ENCODE results near the gene SAP30. TPM values are rescaled to one million over a fixed set of nuclear protein-coding genes. Genes with fewer than 3 reads are reported as not detected.

SAP30 gene
- total RNA-seq, 4 donors from 2014 or later = 22.2 to 47.9 (median 29.8) TPM

DNA sequence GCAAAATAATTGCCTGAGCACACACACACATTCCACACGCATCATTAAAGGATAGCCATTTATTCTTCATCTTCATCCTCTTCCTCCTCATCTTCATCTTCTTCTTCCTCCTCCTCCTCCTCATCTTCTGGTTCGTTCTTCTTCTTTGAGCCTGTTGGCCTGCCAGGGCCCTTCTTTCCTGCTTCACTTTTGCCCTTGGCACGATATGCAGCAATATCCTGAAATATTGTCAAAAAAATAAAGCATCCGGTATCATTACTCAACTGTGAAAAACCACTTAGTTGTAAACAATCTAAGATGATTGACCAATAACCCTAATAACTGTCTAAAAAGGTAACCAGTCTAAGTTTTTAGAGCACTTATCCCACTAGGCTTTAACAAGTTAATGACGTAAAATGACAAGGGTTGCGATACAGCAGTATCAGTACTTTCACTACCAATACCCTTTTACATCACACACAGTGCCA is 38.7 kb upstream of the SAP30 start:
- 52 to 62% methylated on average over 6 of the region's 6 CpGs for WGBS, 2 donors
- Histone ChIP-seq H3K4me3 (replicated peaks in 1 of 3) (no peak overlapping the region), H3K36me3 (peaks cover 0 to 21% of the 10 kb centered on the region in 2 donors), H3K9me3 (no peaks in the 10 kb centered on the region), H3K27me3 (no peaks in the 10 kb centered on the region), H3K4me1 (peaks cover 4 to 18% of the 10 kb centered on the region in 2 donors), H3K27ac (peak overlapping the region in 1 of 3 donors; percentile 100)
- intact Hi-C loops (cut with DNase I) = loop anchor here (2.0 kb wide), 1 partner anchor 39 kb away; the partner anchor contains the start of gene SAP30
- TF ChIP-seq, protein P1, sequence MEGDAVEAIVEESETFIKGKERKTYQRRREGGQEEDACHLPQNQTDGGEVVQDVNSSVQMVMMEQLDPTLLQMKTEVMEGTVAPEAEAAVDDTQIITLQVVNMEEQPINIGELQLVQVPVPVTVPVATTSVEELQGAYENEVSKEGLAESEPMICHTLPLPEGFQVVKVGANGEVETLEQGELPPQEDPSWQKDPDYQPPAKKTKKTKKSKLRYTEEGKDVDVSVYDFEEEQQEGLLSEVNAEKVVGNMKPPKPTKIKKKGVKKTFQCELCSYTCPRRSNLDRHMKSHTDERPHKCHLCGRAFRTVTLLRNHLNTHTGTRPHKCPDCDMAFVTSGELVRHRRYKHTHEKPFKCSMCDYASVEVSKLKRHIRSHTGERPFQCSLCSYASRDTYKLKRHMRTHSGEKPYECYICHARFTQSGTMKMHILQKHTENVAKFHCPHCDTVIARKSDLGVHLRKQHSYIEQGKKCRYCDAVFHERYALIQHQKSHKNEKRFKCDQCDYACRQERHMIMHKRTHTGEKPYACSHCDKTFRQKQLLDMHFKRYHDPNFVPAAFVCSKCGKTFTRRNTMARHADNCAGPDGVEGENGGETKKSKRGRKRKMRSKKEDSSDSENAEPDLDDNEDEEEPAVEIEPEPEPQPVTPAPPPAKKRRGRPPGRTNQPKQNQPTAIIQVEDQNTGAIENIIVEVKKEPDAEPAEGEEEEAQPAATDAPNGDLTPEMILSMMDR (IDR thresholded peaks at IDR 0.05) = no peak
- no peak for TF ChIP-seq POLR2A (IDR thresholded peaks at IDR 0.05)
- no peak for DNase-seq

DNA sequence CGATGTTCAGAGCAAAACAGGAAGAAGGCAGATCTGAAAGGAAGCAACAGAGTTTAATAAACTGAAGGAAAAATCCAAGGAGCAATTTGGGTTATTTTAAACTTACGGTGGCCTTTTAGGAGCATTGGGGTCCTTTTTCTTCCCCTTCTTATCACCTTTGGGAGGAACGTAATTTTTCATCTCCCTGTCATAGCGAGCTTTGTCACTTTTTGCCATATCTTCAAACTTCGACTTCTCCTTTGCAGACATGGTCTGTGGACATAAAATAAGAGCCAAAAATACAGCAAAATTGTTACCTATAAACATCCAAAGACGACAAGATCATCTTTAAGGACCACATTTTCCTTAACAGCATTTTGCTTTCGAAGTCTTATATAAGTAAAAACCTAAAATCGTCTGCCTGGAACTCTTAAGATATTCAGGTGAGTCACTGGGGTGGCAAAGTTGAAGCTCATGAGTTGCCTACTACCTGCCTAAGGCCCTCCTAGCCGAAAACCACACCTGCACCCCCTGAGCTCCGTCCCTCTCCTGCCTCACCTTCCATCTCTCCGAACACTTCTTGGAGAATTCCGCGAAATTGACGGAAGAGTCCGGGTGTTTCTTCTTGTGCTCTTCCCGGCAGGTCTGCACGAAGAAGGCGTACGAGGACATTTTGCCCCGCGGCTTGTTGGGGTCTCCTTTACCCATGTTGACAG is 37.6 kb upstream of the SAP30 start:
- Histone ChIP-seq H3K36me3 (peaks cover 0 to 19% of the 10 kb centered on the region in 2 donors), H3K9me3 (no peaks in the 10 kb centered on the region), H3K4me3 (replicated peaks in 1 of 3) (peak overlapping the region; percentile 65 to 92 (median 73)), H3K4me1 (peaks cover 4 to 18% of the 10 kb centered on the region in 2 donors), H3K27ac (peak overlapping the region; percentile 91 to 100 (median 96)), H3K27me3 (no peaks in the 10 kb centered on the region)
- DNase-seq = peak in 1 of 2 donors; percentile 22
- no peak for TF ChIP-seq POLR2A (IDR thresholded peaks at IDR 0.05)
- TF ChIP-seq, protein P1 (IDR thresholded peaks at IDR 0.05) = no peak
- WGBS, 2 donors = 9 to 11% methylated on average over 20 to 21 of the region's 21 CpGs
- intact Hi-C loops (cut with DNase I) = loop anchor here (2.0 kb wide), 1 partner anchor 38 kb away; the partner anchor contains the start of gene SAP30

DNA sequence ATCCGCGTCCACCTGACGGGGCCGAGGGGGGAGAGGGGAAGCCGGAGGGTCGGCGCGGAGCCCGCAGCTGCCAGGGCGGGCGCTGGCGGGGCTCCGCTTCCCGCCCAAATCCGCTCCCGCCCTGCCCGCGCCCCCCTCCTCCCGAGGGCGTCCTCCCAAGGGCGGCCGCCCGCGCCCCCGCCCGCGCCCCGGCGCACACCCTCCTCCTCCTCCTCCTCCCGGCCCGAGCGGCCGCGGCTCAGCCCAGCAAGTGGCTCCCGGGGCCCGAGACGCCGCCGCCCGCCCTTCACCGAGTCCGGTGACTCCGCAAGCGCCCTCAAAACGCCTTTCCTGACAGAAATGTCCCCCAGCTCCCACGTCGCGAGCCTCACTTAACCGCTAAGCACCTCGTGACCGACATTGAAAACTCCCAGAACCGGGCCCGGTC is 37.1 kb upstream of the SAP30 start:
- DNase-seq = peak; percentile 66 to 70
- H3K27ac ChIP-seq = peak overlapping the region; percentile 91 to 100 (median 96)
- intact Hi-C loops (cut with DNase I) = loop anchor here (2.0 kb wide), 1 partner anchor 37 kb away; the partner anchor contains the start of gene SAP30
- H3K4me3 ChIP-seq (replicated peaks in 1 of 3) = peak overlapping the region; percentile 65 to 92 (median 73)
- no peaks in the 10 kb centered on the region for H3K27me3 ChIP-seq
- H3K9me3 ChIP-seq = no peaks in the 10 kb centered on the region
- TF ChIP-seq POLR2A (IDR thresholded peaks at IDR 0.05) = no peak
- TF ChIP-seq, protein P1 (IDR thresholded peaks at IDR 0.05) = no peak
- WGBS, 2 donors = 0 to 1% methylated on average over 13 to 52 of the region's 53 CpGs
- H3K4me1 ChIP-seq = peaks cover 4 to 18% of the 10 kb centered on the region in 2 donors
- H3K36me3 ChIP-seq = peaks cover 0 to 13% of the 10 kb centered on the region in 2 donors

DNA sequence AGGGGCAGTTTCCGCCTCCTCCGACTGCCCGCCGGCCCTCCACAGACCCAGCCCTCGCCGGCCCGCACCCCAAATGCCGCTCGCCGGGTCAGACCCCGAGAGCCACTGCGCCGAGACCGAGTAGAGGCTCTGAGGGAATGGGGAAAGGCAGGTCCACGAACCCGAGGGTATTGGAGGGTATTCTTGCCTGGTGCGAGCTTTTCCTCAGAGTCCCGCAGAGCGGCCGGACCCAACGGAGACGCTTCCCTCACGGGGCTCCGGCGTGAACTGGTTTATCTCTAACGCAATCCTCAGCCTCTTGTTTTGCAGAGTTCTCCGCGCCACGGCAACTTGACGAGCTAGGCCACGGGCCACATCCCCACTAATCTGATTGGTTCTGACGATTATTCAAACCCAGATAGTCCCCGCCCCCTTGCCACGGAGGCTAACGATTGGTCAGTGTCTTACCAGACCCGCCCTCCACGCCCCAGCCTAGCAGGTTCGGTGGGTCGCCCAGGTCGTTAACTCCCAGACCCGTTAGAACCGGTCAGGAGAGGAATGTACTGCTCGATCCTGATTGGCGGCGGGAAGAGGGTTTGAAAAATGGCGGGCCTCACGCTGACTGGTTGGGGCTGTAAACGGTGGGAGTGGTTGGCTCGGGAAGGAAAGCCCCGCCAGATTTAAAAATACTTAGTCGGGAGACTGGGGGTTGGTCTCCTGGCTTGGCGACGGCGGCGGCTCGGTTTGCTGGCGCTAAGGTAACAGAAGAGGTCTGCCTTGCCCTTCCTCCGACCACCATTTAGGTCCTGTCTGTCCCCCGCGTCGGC is 36.5 kb upstream of the SAP30 start, which contains the start of gene HMGB2:
Gene HMGB2 (minus strand): TSS at position 274 of the 806 bp plus-strand sequence. CDS start 709 bp downstream, outside the sequence.
- intact Hi-C loops (cut with DNase I) = no loop called here
- WGBS, 2 donors = 0% methylated on average over 41 to 50 of the region's 61 CpGs

More for the DNA sequence above, 36.5 kb upstream of the SAP30 start, which contains the start of gene HMGB2:
- DNase-seq = peak; percentile 100
- peak within 1 kb of the TSS; percentile 91 to 100 (median 96) for H3K27ac ChIP-seq
- H3K4me3 ChIP-seq (replicated peaks in 1 of 3) = peak within 1 kb of the TSS; percentile 65 to 92 (median 73)
- peak; percentile 71 to 98 for TF ChIP-seq POLR2A (IDR thresholded peaks at IDR 0.05)
- TF ChIP-seq, protein P1 (IDR thresholded peaks at IDR 0.05) = peak in 1 of 6 experiments; percentile 6
- H3K27me3 ChIP-seq = no peaks in the 10 kb centered on the region
- H3K36me3 ChIP-seq = peaks cover 0 to 10% of the 10 kb centered on the region in 2 donors
- no peaks in the 10 kb centered on the region for H3K9me3 ChIP-seq
- peaks cover 4 to 18% of the 10 kb centered on the region in 2 donors for H3K4me1 ChIP-seq

Measured in thyroid gland (tissue), 4 donors.